Activated CD4-positive, CD25-positive, alpha-beta regulatory T cell treated with anti-CD3 and anti-CD28 coated beads, Interleukin-2, amount 50 U/mL, for 16 hours (primary cell): ENCODE measurements around the gene FGF12.
"Not testable (repeated sequence)": the region's sequence is repeated elsewhere in the genome, so short reads cannot be mapped to it uniquely, and the experiment has no call there.

Experiments
- DNase-seq: peaks from one replicate; pipeline ENCODE4 v3.0.0-alpha.2; 2020; ENCODE audit warnings: low read depth, low spot score

Gene FGF12

DNA sequence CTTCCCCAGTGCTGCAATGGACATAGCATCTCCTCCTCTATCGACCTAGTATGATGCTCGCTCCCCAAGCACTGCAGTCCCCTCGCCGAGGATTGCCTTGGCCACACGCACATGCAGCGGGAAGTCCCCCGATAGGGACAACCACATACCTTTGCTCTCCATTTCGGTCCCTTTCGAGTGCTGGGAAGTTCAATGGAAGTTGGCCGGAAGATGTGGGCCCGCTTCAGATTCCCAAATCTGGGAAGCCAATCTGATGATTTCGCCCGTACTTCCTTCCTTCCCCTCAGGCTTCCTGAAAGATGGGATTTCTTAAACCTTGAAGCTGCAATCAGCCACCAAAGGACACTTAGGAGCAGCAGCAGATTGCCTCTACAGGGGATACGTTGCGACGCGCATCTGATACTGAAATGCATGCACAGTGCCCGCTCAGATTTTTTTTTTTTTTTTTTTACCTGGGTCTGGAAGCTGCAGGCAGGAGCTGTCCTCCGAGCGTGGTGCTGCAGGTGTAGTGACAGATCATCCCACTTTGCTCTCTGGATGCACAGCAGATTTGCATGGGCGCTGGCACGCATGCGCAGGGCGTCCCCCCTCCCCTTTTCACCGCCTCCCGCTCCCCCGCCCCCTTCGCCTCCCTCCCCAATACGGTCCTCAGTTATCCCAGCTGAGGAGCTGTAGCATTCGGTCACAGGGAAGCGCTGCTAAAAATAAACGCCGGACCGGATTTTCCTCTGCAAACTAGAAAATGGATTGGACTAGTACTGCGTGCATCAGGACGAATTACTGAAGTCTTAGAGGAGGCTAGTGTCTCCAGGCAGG, at the start of gene FGF12:
TSS of gene FGF12 (minus strand) at position 510 of the 816 bp plus-strand sequence.
- no peak for DNase-seq

DNA sequence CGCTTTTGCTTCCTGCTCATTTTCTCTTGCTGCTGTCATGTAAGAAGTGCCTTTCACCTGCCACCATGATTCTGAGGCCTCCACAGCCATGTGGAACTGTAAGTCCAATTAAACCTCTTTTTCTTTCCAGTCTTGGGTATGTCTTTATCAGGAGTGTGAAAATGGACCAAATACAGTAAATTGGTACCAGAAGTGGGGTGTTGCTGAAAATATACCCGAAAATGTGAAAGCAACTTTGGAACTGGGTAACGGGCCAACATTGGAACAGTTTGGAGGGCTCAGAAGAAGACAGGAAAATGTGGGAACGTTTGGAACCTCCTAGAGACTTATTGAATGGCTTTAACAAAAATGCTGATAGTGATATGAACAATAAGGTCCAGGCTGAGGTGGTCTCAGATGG, 47.0 kb upstream of the FGF12 start:
- DNase-seq = not testable (repeated sequence)

DNA sequence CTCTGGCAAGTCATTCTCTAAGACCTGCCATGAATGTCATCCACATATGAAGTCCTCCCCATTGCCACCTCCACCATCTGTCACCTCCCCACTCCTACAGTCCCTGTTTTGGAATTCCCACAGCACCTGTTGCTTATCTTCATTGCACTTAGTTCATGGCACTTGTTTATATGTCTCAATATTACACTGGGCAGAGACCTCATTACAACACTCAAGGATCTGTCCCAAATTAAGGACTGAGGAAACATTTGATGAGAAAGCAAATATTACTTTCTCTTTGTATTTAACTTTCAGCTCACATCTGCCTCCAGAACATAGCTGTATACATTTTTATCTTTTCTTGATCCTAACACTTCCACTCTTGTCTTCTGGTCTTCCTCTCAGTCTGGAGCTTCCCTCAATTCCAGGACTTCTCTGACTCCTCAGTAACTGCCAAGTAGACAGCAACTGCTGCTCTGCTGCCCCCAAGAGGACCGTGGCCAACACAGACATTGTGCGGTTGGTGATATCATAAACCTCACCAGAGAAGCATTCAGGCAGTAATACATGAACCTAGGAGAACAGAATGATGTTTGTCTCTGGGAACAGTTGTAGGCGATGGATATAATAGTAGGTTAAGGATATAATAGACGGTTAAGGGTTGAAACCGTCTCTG, 45.0 kb upstream of the FGF12 start:
- no peak for DNase-seq

DNA sequence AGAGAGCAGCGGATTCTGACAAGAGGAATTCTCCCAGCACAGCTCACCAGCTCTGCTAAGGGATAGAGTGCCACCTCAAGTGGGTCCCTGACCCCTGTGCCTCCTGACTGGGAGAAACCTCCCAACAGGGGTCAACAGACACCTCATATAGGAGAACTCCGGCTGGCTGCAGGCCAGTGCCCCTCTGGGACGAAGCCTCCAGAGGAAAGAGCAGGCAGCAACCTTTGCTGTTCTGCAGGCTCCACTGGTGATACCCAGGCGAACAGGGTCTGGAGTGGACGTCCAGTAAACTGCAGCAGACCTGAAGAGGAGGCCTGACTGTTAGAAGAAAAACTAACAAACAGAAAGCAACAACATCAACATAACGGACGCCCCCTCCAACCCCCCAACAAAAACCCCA, 31.3 kb upstream of the FGF12 start:
- no peak for DNase-seq

DNA sequence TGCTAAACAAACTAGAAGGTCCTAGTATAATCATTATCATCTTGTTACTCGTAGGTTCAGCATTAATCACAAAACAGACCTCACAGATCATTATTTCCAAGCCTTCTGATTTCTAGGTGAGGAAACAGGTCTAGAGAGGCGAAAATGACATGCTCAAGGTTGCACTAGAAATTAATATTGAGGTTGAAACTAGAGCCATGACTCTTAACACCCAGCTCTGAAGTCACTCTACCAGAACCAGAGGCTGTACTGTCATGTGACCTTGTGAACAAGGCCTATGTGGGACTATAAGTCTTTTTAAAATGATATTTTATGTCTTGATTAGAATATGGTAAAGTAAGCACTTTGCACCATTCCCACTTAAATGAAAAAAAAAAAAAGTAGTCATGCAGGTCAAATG, 23.8 kb upstream of the FGF12 start:
- DNase-seq = no peak

DNA sequence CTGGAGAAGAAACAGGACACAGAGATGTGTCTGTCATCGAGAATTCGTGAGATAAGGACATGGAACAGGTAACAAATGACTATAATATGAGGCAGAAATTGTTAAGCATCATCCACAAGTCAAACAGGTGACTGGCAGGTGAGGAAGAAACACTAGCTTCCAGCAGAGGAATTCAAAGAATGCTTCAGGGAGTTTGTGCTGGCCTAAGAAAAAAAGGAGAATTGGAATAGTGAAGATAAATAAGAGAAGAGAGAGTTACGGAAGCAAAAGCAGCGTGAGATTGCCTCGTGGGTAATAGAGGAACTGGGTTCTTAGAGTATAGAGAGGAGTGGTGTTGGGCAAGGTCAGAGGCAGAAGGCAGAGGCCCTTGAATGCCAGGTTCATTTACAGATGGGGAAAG, 22.9 kb upstream of the FGF12 start:
- DNase-seq = no peak

DNA sequence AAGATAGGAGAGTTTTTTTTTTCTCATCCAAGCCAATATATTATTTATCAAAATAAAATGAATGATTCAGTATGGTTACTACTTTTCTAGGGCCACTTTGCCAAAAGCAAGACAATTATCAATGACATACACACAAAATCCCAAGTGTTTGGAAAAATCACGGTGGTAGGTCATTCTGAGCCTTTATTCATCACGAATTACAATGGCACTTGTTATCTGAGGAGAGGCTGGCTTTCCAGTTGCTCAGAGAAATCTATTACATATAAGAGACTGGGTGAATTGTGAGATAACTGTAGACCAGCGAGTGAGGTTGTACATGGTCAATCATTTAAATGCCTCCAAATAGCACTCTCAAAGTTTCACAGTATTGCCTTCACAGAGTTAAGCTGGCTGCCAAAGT, 20.4 kb upstream of the FGF12 start:
- DNase-seq = no peak

DNA sequence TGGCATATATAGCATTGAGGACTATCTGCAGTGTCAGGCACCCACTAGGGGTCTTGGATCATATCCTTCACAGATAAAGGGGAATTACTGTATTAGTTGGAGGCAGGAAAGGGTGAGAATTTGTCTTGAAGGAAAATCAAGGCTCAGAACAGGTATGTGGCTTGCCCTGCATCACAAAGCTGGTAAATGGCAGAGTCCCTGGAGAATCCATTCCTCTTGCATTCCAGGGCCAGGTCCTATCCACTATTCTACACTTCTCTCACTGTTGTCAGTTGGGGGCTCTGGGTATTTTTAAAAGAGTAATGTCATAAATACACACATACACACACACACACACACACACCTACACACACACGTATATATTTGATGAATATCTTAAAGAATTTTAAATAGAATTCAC, 19.8 kb upstream of the FGF12 start:
- no peak for DNase-seq

DNA sequence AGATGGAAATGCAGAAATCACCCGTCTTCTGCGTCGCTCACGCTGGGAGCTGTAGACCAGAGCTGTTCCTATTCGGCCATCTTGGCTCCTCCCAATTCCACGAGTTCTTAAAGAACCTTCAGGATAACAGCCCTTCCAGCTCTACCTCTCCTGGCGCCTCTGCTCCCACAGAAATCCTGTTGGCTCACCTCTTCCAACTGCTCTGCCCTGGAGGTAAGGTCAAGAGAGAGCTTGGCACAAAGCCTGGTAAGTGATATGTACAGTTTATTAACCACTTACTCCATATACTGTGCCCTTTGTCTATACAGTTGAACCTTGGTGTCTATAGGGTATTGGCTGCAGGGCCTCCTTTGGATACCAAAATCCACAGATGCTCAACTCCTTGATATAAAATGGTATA, 17.8 kb upstream of the FGF12 start:
- DNase-seq = no peak

DNA sequence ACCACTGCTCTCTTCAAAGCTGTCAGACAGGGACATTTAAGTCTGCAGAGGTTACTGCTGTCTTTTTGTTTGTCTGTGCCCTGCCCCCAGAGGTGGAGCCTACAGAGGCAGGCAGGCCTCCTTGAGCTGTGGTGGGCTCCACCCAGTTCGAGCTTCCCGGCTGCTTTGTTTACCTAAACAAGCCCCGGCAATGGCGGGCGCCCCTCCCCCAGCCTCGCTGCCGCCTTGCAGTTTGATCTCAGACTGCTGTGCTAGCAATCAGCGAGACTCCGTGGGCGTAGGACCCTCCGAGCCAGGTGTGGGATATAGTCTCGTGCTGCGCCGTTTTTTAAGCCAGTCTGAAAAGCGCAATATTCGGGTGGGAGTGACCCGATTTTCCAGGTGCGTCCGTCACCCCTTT, 17.3 kb upstream of the FGF12 start:
- DNase-seq = not testable (repeated sequence)

DNA sequence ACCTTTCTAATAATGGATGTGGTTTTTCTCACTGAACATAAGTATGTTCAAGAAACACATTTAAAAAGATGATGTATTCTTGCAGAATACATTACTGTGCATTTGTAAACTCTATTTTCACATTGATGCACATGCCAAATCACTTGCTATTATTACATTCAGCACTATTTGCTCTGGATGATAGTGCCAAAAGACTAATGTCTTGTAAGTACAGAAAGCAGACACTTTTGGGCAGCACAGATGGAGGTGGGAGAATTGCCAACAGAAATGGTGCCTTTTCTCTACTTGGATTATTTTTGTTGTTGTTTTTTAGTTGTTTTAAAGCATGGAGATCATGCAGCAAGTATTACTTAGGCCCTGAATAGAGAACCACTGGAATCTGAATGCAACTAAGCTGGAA, 10.2 kb upstream of the FGF12 start:
- DNase-seq = no peak

DNA sequence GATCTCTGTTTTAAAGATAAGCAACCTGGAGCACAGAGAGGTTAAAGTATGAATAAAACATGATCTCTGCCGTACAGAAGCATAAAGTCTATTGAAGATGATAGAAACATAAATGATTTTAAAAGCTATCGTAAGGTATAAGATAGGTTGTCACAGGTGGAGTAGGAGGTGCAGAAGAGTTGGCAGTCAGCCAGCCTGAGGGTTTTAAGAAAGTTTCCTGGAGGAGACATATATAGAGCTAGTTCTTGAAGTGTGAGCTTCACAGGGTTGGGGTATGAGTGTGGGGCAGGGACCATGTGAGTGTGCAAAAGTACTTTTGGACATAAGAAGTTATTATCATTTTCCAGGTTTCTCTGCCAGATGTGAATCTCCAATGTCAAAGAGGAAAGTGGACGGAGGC, 3.9 kb upstream of the FGF12 start:
- no peak for DNase-seq

DNA sequence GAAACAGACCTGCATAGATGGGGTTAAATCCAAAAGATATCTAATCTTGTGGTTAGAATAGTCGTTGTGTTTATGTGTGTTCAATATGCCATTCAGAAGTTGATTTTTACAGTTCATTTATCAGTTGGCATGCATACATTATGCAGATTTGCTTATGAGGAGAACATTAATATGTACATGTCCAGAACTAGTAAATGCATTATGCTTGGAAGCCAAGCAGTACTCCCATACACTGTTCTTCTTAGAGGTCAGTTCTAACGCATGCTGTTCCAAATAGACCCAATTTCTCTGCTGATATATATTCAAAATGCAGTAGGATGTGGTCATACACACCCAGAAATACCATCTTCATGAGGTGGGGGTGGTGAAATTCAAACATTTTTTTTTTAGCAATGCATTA, 956 bp downstream of the FGF12 start:
- no peak for DNase-seq

DNA sequence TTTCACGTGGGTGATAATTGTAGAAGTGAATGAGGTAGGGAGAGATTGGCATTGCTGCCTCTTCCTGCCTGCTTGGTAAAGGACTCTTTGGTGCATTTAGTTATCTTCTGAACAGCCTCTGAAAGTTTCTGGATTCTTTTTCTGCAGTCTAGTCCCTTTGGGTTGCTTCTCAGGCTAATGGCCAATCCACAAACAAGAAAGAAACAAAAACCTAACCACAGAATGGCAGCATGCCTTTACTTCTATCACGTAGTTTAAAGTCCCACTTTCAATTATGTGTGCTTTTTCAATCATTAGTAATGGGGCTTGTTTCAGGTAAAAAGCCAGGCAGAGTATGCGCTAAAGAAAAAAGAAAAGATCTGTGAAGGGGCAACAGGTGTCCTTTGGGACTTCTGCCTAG, 7.4 kb downstream of the FGF12 start:
- DNase-seq = no peak

DNA sequence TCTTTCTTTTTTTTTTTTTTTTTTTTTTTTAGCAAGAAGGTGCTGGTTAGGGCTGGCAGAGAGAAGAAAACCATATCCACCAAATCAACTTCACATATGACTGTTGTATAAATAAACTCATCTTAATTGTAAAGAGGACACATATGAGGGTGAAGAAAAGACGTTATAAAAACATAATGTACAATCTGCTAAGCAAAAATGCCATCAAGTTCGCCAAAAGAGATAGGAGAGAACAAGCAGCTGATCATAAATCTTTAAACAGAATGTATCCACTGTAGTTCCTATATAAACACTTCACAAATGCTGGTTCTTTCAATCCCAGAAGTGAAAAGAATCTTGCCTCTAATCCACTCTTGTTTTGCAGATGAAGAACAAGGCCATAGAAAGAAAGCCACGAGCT, 9.2 kb downstream of the FGF12 start:
- no peak for DNase-seq

DNA sequence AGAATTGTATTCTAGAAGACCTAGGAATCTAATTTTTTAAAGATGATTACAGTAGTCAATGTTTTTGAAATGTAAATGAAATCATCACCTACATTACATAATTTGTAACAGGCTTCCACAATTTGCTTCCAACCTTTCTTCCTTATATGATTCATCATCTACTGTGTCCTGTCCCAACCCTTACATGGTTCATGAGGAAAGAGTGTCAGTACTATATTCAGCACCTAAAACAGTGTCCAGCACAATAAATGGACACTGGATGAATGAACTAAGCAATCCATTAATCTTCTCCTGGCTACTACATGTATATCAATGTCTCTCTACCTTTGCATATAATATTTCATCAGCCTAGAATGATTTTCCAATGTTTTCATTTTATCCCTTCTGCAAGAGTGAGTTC, 12.2 kb downstream of the FGF12 start:
- DNase-seq = no peak

DNA sequence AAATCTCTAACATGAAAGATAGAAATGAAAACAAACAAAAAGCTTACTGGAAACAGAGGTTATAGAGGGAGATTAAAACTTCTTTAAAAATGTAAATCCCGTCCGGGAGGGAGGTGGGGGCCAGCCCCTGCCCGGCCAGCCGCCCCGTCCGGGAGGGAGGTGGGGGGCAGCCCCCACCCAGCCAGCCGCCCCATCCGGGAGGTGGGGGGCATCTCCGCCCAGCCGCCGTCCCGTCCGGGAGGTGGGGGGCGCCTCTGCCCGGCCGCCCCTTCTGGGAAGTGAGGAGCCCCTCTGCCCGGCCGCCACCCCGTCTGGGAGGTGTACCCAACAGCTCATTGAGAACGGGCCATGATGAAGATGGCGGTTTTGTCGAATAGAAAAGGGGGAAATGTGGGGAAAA, 16.2 kb downstream of the FGF12 start:
- not testable (repeated sequence) for DNase-seq

DNA sequence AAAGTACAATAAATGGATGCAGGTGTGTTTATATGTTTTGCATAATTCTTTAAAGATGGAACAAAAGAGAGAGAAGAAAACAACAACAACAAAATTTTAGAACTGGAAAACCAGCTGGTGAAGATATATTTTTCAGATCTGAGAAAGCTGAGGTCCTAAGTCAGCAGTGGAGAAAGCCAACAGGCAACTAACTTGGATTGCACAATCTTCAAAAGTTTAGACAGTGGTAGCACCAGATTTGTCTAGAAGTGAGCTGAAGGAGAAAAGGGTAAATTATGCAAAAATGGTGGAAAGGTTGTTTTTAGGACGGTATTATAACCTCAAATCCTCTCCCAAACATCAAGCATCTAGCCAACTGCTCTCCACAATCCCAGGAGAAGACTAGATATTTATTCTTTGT, 17.0 kb downstream of the FGF12 start:
- DNase-seq = no peak

DNA sequence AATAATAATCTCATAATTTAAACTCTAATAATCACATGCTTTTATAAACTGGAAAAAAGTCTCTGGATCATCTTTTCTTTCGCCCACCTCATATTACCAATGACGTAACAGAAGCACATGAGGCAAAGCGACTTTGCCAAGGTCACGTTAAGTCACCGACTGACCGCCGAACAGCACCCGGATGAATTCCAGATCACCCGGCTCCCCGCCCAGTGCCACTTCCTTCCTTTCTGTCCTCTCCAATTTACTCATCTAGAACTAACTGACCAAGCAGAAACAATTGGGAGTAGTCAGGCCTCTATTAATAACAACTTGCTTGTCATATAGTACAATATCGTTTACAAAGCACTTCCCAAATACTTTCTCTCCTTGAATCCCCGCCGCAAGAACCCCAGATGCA, 21.1 kb downstream of the FGF12 start:
- DNase-seq = no peak

DNA sequence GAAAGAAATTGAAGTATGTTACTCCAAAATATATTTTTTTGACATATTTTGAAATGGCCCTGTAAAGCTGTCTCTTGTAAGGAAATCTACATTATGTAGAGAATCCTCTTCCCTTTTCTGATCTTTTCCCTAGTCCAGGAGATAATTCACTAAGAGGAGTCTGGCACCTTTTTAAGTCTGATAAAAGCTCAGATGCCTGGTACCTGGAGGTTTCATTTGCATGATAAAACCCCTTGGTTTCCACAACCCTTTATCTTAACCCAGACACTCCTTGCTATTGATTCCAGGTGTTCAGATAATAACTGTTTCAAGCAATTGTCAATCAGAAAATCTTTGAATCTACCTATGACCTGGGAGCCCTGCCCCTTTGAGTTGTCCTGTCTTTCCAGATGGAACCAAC, 26.5 kb downstream of the FGF12 start:
- DNase-seq = no peak

DNA sequence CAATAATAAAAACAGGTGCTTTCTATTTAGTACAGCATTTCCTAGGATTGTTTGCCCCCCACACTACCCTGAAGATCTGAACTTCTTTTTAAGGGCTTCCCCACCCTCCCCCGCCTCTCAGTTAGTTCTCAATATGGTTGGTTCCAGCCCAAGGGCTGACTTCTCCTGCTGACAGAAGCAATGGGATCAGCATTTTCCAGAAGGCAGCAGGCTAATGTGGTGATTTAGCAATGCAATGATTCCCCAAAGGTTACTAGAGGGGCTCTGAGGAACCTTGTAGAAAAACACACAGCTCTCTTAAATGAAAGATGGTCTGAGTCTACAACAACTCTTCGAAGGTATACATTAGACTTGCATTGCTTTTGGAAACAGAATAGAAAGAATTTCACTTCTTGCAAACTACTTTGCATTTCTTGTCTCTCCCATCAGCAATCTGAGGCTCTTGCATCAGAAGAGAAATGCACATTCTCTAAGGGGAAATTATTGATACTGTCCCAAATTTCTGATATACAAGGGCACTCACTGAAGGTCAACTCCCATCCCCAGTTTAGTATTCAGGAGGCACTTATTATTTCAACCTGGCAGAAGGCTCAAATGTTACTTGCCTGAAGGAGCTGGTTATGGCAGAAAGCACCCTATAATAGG, 30.3 kb downstream of the FGF12 start:
- no peak for DNase-seq

DNA sequence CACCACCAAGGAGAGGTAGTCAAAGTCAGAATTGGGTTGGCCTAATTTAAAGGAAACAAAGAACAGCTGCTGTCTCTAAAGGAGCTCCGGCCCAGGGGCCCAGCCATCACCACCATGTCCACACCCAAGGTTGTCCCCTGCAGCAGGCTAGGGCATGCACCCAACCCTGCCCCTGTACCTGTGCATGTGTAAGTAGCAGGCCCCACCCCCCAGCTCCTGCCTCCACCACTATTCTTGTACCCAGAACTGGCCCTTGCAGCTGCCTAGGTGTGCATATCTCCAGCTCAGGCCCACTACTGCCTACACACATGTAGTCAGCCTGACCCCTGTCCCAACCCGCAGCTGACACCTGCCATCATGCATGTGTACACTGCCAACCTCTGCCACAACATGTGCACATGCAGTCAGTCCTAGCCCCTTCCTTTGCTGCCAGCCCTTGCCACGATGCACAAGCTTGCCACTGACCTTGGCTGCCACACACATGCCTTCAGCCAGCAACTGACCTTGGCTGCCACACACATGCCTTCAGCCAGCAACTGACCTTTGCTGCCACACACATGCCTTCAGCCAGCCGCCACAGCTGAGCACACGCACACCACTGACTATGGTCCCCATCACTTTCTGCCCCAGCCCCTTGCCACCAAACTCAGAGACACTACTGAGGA, 39.7 kb downstream of the FGF12 start:
- DNase-seq = no peak
